Islet precursor cell (in vitro differentiated cells): Measurements from ENCODE around the gene HUS1.
A peak's percentile ranks its signal among the peaks of the same experiment; 100 is the strongest.

Source experiments
- DNase-seq: peaks from one replicate; pipeline ENCODE4 v3.0.0-alpha.2; 2018

HUS1 gene

DNA sequence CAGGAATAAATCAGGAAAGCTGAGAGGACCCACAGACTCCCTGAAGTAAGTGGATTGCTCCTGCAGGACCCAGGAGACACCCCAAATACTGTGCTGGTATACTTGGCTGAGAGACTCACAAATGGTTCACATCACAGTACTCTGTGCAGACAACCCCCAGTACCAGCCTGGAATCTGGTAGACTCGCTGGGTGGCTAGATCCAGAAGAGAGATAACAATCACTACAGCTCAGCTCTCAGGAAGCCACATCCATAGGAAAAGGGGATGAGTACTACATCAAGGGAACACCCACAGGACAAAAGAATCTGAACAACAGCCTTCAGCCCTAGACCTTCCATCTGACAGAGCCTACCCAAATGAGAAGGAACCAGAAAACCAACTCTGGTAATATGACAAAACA is 62.9 kb downstream of the HUS1 start:
- DNase-seq: peak; percentile 88

DNA sequence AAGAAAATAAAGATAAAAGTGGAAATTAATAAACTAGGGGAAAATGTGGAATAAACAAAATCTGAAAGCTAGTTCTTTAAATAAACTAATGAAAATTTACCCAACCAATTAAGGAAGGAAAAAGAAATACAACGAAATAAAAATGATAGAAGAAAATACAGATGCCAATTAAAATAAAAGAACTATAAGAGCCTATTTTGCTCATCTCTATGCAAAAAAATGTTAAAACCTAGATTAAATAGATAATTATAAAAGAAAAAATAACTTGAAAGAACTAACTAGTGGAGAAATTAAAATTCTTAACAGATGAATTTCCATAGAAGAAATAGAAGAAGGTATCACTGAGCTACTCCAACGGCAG is 63.8 kb downstream of the HUS1 start:
- DNase-seq: no peak

DNA sequence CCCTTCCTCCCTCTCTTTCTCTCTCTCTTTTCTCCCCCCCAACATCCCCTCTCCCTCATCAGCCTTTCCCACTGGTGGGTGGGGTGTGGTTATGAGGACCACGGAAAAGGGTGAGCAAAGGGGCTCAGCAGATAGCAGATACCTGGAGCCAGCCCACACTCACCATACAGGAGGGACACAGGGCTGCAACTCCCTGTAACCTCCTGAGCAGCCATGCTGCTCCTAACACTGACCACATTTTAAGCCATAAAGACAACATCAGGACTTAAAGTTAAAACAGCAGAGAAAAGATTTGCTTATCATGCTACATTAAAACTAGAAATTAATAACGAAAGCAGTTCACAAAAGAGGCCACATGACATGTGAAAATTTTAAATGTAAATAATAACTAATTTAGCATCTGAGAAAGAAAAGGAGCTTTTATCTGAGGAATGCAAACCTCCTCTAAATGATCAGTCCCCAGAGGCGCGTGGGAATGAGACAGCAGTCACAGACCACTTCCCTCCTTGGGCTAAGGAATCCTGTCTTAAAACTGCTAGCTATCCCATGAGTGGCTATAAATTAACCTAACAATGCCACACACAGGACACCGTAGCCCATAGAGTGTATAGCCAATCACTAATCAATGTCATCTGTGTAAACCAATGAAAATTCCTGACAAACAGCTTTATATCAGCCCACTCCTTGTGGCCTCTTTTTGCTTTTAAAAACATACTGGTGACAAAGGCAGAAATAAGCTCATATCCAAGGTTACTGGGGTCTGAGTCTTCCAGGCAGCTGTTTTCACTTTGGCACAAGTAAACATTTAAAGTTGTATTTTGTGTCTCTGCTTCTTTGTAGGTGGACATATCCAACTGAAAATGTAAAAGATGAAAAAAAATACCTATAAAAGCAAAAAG is 64.4 kb downstream of the HUS1 start:
- DNase-seq: peak; percentile 85
